HL-60/S4 treated with retinoic acid at 250 ng/mL for 4 days and 3 days (cell line): ENCODE data around the gene KRT33A.

Source experiments
- in situ Hi-C: fragments of 300-500 bp; cut with MboI; formaldehyde crosslinking; loops from 2 replicates; pipeline ENCODE4 v1.7.0; 2022; ENCODE audit warnings: low sequenced_read_pairs

KRT33A gene

DNA sequence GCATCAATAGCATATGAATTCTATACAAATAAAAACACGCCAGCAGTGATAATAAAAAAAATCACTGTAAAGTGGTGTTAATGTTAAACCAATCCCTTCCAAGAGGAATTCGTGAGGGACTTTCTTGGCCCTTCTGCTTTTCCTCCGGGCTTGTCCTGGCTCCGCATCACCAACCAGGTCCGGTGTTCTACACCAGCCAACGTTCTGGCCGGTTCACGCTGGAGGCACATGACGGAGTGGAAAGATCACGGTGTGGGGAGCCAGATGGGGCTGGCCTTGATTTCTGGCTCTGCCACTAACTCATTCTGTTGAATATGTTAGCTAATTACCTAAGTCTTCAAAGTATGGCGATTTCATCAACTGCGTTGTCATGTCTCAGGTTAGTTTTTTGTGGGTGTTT lies 46.5 kb downstream of the KRT33A start:
- in situ Hi-C loops: no loop called here

DNA sequence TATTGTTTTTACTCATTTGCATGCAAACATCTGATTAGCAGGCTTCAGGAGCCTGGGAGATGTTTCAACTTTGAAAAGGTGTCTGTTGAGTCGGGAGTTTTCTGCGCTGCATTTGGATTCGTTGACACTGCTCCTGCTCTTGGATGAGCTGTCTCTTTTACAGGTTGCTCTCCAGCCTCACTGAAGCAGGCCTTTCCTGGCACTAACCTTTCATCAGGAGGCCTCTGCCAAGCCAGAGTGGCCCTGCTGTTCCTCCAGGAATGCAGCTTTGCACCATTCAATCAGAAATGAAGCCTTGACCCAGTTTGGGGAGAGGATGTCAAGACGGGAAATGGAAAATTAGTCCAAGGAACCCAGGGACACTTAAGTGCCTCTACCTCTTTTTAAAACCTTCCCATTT lies 47.6 kb downstream of the KRT33A start:
- in situ Hi-C loops: no loop called here

DNA sequence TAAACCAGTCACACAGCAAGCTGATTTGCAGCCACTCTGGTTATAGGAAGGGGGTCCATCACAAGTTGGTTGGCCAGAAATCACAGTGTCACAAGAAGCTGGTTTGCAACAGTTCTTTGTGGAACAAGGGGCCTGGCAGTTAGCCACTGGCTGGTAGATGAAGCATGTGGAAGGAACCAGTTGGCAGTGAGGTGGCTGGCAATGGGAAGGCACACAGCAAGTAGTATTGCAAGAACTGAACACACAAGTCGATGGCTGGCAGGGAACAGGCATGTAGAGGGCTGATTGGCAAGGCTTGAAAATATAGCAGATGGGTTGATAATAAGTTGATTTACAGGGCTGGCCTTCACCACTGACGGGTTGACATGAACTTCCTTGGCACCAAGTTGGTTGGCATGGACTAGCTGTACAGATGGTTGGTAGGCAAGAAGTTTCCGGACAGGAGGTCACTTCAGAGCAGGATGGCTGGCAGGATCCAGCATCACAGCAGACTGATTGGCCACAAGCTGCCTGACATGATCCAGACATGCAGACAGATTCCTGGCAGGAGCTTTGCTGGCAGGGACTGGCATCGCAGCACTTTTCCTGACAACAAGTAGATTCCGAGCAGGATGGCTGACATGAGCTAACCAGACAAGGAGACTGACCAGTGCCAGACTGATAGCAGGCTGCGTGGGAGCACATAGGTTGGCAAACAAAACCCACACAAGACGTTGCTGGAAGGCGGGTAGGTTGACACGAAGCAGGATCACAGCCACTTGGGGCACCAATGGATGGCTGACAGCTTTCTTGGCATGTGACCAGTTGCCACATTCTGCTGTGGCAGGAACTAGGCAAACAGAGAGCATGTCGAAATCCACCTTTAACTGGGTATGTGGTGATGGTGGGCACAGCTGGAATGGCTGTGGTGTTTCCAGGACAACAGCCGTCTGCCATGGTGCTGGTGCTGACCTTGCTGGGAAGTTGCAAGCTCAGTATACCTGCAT lies 48.4 kb downstream of the KRT33A start, which contains the start of gene KRTAP29-1:
Gene KRTAP29-1 (minus strand): TSS at position 936 of the 986 bp plus-strand sequence. CDS start 0 bp downstream, at position 936.
- in situ Hi-C loops: no loop called here

DNA sequence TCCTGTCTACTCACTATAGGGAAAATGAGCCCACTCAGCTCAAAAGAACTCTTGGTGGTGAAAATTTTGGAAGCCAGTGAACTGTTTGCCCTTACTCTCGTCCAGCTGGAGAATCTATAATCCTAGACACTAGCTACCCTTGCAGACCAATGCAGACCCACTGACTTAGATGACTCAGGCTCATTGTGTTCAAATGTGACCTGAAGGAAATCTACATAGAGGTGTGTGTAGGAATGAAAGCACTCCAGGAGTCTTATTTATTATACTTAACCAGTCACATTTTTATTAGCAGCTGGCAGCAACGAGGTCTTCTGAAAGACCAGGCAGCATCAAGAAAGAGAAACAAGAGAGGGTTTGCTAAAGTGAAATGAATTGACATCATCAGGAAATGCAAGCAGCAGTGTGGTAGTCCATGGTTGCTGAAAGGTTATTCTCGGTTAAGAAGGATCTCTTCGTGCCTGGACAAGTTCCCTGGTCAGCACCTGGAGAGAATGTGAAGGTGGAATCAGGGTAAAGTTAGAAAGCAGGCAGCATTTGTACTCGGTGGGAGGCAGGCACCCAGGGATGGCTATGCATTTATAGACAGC lies 49.3 kb downstream of the KRT33A start:
- in situ Hi-C loops: no loop called here

DNA sequence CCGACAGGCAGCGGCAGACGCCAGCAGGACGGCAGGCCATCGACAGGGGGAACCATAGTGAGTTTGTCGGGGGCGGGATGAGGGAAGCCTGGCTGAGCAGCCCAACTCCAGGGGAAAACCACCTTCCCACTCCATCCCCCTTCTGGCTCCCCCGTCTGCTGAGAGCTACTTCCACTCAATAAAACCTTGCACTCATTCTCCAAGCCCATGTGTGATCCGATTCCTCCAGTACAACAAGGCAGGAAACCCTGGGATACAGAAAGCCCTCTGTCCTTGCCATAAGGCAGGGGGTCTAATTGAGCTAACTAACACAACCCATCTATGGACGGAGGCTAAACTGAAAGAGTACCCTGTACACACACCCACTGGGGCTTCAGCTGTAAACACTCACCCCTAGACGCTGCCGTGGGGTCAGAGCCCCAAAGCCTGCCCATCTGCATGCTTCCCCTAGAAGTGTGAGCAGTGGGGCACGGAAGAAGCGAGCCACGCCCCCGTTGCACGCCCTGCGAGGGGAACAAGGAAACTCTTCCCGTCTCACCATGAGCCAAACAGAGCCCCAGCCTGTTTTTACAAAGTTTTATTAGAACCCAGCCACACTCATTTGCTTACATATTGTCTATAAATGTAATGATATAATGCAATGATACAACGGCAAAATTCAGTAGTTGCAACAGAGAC lies 52.0 kb downstream of the KRT33A start:
- in situ Hi-C loops: no loop called here

GRCh38 chr17:41296846-41297245 lies 53.8 kb downstream of the KRT33A start:
- in situ Hi-C loops: no loop called here
